HepG2 (cell line): ENCODE results near the gene VCAN. TPM values are rescaled to one million over a fixed set of nuclear protein-coding genes. Genes with fewer than 3 reads are reported as not detected.

Experiments used
- AFF4 ChIP-seq: sonication (generic); formaldehyde crosslinking; IDR thresholded peaks from 2 replicates; pipeline ENCODE4 v1.4.0; 2020; ENCODE audit warnings: missing genetic modification reagents
- BRF2 ChIP-seq: sonication (generic); formaldehyde crosslinking; IDR thresholded peaks from 2 replicates; pipeline ENCODE4 v1.8.1; 2022; ENCODE audit warnings: mild to moderate bottlenecking, missing genetic modification reagents
- CHD4 ChIP-seq: fragments of 200-600 bp; sonication (generic); IDR thresholded peaks from 2 replicates; pipeline ENCODE4 v1.7.0; 2017; ENCODE audit warnings: mild to moderate bottlenecking, low read length, borderline replicate concordance
- DZIP1 ChIP-seq: sonication (generic); formaldehyde crosslinking; IDR thresholded peaks from 2 replicates; pipeline ENCODE4 v1.5.0; 2020; ENCODE audit warnings: mild to moderate bottlenecking, missing genetic modification reagents
- GATAD1 ChIP-seq: IDR thresholded peaks from 2 replicates; pipeline ENCODE4 v1.6.1; 2016; ENCODE audit warnings: missing genetic modification reagents, missing compliant biosample characterization
- GTF2F1 ChIP-seq: fragments of 150-350 bp; IDR thresholded peaks from 2 replicates; pipeline ENCODE4 v1.6.1; 2014; ENCODE audit warnings: low read length
- HNF4A ChIP-seq: sonication (generic); formaldehyde crosslinking; IDR thresholded peaks from 2 replicates; pipeline ENCODE4 v1.4.0; 2020; ENCODE audit warnings: missing genetic modification reagents
- HNRNPLL ChIP-seq: fragments of 200-400 bp; formaldehyde crosslinking; IDR thresholded peaks from 2 replicates; pipeline ENCODE4 v1.6.1; 2017; ENCODE audit warnings: mild to moderate bottlenecking, low read depth, low read length; ENCODE audit not compliant: poor library complexity, severe bottlenecking
- IRF2 ChIP-seq: IDR thresholded peaks from 2 replicates; pipeline ENCODE4 v1.6.1; 2018; ENCODE audit warnings: missing genetic modification reagents, missing compliant biosample characterization
- MYPOP ChIP-seq: sonication (generic); formaldehyde crosslinking; IDR thresholded peaks from 2 replicates; pipeline ENCODE4 v1.8.1; 2023; ENCODE audit warnings: mild to moderate bottlenecking, moderate library complexity, missing genetic modification reagents
- NCOA1 ChIP-seq: sonication (generic); formaldehyde crosslinking; IDR thresholded peaks from 2 replicates; pipeline ENCODE4 v1.9.0; 2021; ENCODE audit warnings: missing genetic modification reagents
- PHF21A ChIP-seq: sonication (generic); formaldehyde crosslinking; IDR thresholded peaks from 2 replicates; pipeline ENCODE4 v1.5.0; 2020; ENCODE audit warnings: mild to moderate bottlenecking, missing genetic modification reagents
- RFX3 ChIP-seq: IDR thresholded peaks from 2 replicates; pipeline ENCODE4 v1.6.1; 2016; ENCODE audit warnings: missing biosample characterization, missing genetic modification reagents
- STAT6 ChIP-seq: sonication (generic); formaldehyde crosslinking; IDR thresholded peaks from 2 replicates; pipeline ENCODE4 v1.4.0; 2020; ENCODE audit warnings: missing genetic modification reagents, mild to moderate bottlenecking, borderline replicate concordance
- ZNF160 ChIP-seq: sonication (generic); formaldehyde crosslinking; IDR thresholded peaks from 2 replicates; pipeline ENCODE4 v1.8.0; 2022; ENCODE audit warnings: mild to moderate bottlenecking, inconsistent platforms, missing genetic modification reagents
- ZNF333 ChIP-seq: sonication (generic); formaldehyde crosslinking; IDR thresholded peaks from 2 replicates; pipeline ENCODE4 v1.4.0; 2020; ENCODE audit warnings: mild to moderate bottlenecking, missing genetic modification reagents, borderline replicate concordance
- ZNF512 ChIP-seq: sonication (generic); formaldehyde crosslinking; IDR thresholded peaks from 2 replicates; pipeline ENCODE4 v1.4.0; 2020; ENCODE audit warnings: mild to moderate bottlenecking, missing genetic modification reagents
- polyA plus RNA-seq, 8 experiments: library from polyadenylated mRNA; depleted of rRNA in 3 of 8; stranded (reverse) in 7 of 8; unstranded in 1 of 8; fragments of >200 nt; fragmentation: Illumina TruSeq in 4 of 8; extraction: Trizol in 4 of 8; gene quantifications; 2 replicates each; pipeline versions ENCODE4 v1.2.1 to v1.2.3, GENCODE V29; 2011 to 2016; ENCODE audit warnings: low read depth in 4 of 8, missing spikeins in 1 of 8, mixed read lengths in 1 of 8; ENCODE audit not compliant: insufficient read depth in 1 of 8
- total RNA-seq, 5 experiments: library from RNA; depleted of rRNA; stranded (reverse); fragments of >200 nt; fragmentation: Illumina TruSeq; extraction: Trizol; gene quantifications; 2 replicates each; pipeline ENCODE4 v1.2.3, GENCODE V29; 2016; ENCODE audit warnings: low read depth in 1 of 5

The VCAN gene
- total and polyA plus RNA-seq, 2 of the 13 experiments (the other 11 are each of a cell fraction or from before 2014, with no cell fraction given) = 1.2 to 3.5 TPM

- TF ChIP-seq MYPOP (CRISPR knock-in tag) (no peak; the same call in 1 of the 2 replicates), GATAD1 (CRISPR knock-in tag) (no peak), CHD4 (no peak), PHF21A (CRISPR knock-in tag) (peak; percentile 32; the same call in 1 of the 2 replicates), RFX3 (CRISPR knock-in tag) (no peak), GTF2F1 (no peak), AFF4 (CRISPR knock-in tag) (no peak), IRF2 (CRISPR knock-in tag) (no peak), ZNF333 (CRISPR knock-in tag) (no peak), BRF2 (CRISPR knock-in tag) (no peak), HNRNPLL (no peak), ZNF512 (no peak), HNF4A (CRISPR knock-in tag) (0 out of 2 replicates have a peak, but pooled peaks have one; percentile 5), STAT6 (CRISPR knock-in tag) (peak; percentile 70; the same call in 1 of the 2 replicates), ZNF160 (no peak), DZIP1 (CRISPR knock-in tag) (no peak), NCOA1 (CRISPR knock-in tag) (no peak)
Measured at GRCh38 chr5:83563631-83564030, 92.1 kb downstream of the VCAN start (continued).
